Ovary (tissue), 9 donors: Measurements from ENCODE around the gene TAF4. TPM values are rescaled to one million over a fixed set of nuclear protein-coding genes. Genes with fewer than 3 reads are reported as not detected.

Experiments used
- DNase-seq, 5 donors: peaks; one replicate each; pipeline ENCODE4 v3.0.0-alpha.2; 2019 to 2020
- H3K27ac ChIP-seq, 2 donors: fragments of 200-600 bp; one replicate each; pipeline versions ENCODE4 v1.5.1 to v1.8.0; 2019 to 2022
- H3K27me3 ChIP-seq: fragments of 200-600 bp; one replicate; pipeline ENCODE4 v1.8.0; 2022
- H3K36me3 ChIP-seq: fragments of 200-600 bp; sonication (generic); one replicate; pipeline ENCODE4 v1.5.1; 2019
- H3K4me1 ChIP-seq: one replicate; pipeline ENCODE4 v1.8.1; 2013; ENCODE audit warnings: mild to moderate bottlenecking, moderate library complexity; ENCODE audit not compliant: insufficient read depth
- H3K4me3 ChIP-seq: fragments of 200-600 bp; sonication (generic); one replicate; pipeline ENCODE4 v1.5.1; 2017
- H3K9me3 ChIP-seq, 2 donors: fragments of 200-600 bp in 1 of 2; sonication (generic) in 1 of 2; one replicate each; pipeline versions ENCODE4 v1.5.1 to v1.8.1; 2013 to 2019; ENCODE audit warnings: mild to moderate bottlenecking in 1 of 2, moderate library complexity in 1 of 2
- CTCF ChIP-seq, 3 donors: fragments of 450-650 bp in 2 of 3; fragments of 200-600 bp in 1 of 3; IDR thresholded peaks; one replicate each; pipeline versions ENCODE4 v1.5.1 to v1.8.0; 2016 to 2022; ENCODE audit warnings: antibody characterized with exemption in 3 of 3, mild to moderate bottlenecking in 1 of 3
- EP300 ChIP-seq: sonication (generic); formaldehyde crosslinking; IDR thresholded peaks from one replicate; pipeline ENCODE4 v1.6.1; 2017; ENCODE audit warnings: antibody characterized with exemption
- POLR2A ChIP-seq: fragments of 450-650 bp; IDR thresholded peaks from one replicate; pipeline ENCODE4 v1.6.1; 2017; ENCODE audit warnings: antibody characterized with exemption, mild to moderate bottlenecking, moderate library complexity
- WGBS, 3 donors: extraction: QIAGEN DNeasy Blood & Tissue Kit in 1 of 3; methylation state at CpG; one replicate each; pipeline versions ENCODE4 v1.1.5 to v1.1.7; 2013 to 2017; 5-methylcytosine and 5-hydroxymethylcytosine counted together
- intact Hi-C, 4 donors: fragments of 100-400 bp; cut with DNase I; formaldehyde crosslinking; loops; one replicate each; pipeline versions ENCODE4 v1.11.0 to v1.15.1; 2022 to 2023
- polyA plus RNA-seq, 2 donors: library from polyadenylated mRNA; stranded (reverse); fragments of 200-250 nt in 1 of 2; fragments of 350-450 nt in 1 of 2; fragmentation: Illumina TruSeq in 1 of 2; extraction: RNeasy Lipid Tissue Mini Kit (QIAGEN cat#74804) in 1 of 2; gene quantifications; one replicate each; pipeline ENCODE4 v1.2.3, GENCODE V29; 2013 to 2014
- total RNA-seq, 7 donors: library from RNA; depleted of rRNA in 2 of 7; stranded (reverse); fragments of >200 nt in 2 of 7; fragmentation: NEBNext Ultra II Directional in 3 of 7; extraction: Animal tissue kit (Norgen Biotek cat#: 25700) in 3 of 7; gene quantifications; one replicate each; pipeline versions ENCODE4 v1.1.0 to v1.2.4, GENCODE V29; 2016 to 2023
- donor health status: DM: no; HTN: no; CAD: no; lungs with moderate emphysema.
- donor health status: DM: no; HTN: no; CAD: no.
- donor health status: Bipolar disorder and iron deficiency.
- donor health status: DM: yes; HTN: yes; CAD: no.
- donor health status: DM: no; HTN: no; CAD: no.
- donor health status: DM: yes; HTN: yes; CAD: no.

TAF4 gene
- total and polyA plus RNA-seq, 9 donors: 9.3 to 34.7 (median 19.8) TPM

GRCh38 chr20:61966492-61967244 is 99.0 kb downstream of the TAF4 start:
- DNase-seq: peak in 2 of 5 donors; percentile 9 to 32
- intact Hi-C loops: no loop called here
- no peak overlapping the region for H3K27ac ChIP-seq
- no peaks in the 10 kb centered on the region for H3K9me3 ChIP-seq
- peaks cover 12% of the 10 kb centered on the region for H3K4me1 ChIP-seq
- H3K4me3 ChIP-seq: no peak overlapping the region
- no peak for TF ChIP-seq CTCF (IDR thresholded peaks at IDR 0.05)
- TF ChIP-seq POLR2A: no peak
- no peak for TF ChIP-seq EP300
- H3K36me3 ChIP-seq: no peaks in the 10 kb centered on the region
- 81 to 85% (median 85%) methylated on average over 23 to 25 of the region's 25 CpGs for WGBS, 3 donors
- H3K27me3 ChIP-seq: no peaks in the 10 kb centered on the region

- Histone ChIP-seq H3K4me1 (peaks cover 12% of the 10 kb centered on the region), H3K4me3 (no peak overlapping the region), H3K9me3 (no peaks in the 10 kb centered on the region), H3K27me3 (no peaks in the 10 kb centered on the region), H3K27ac (no peak overlapping the region), H3K36me3 (no peaks in the 10 kb centered on the region)
- TF ChIP-seq EP300: no peak
- no peak for TF ChIP-seq CTCF (IDR thresholded peaks at IDR 0.05)
- TF ChIP-seq POLR2A: no peak
- 16 to 32% (median 31%) methylated on average over 17 to 49 of the region's 49 CpGs for WGBS, 3 donors
- intact Hi-C loops: no loop called here
- peak; percentile 9 to 58 (median 38) for DNase-seq
These were observed 99.8 kb downstream of the TAF4 start for GRCh38 chr20:61965606-61966491.

GRCh38 chr20:61964675-61965605 is 100.7 kb downstream of the TAF4 start:
- H3K4me1 ChIP-seq: peaks cover 12% of the 10 kb centered on the region
- H3K4me3 ChIP-seq: no peak overlapping the region
- DNase-seq: peak in 4 of 5 donors; percentile 11 to 39 (median 26)

More at GRCh38 chr20:61964675-61965605, 100.7 kb downstream of the TAF4 start:
- H3K27me3 ChIP-seq: no peaks in the 10 kb centered on the region
- no peak for TF ChIP-seq EP300
- TF ChIP-seq POLR2A: no peak
- TF ChIP-seq CTCF (IDR thresholded peaks at IDR 0.05): no peak
- intact Hi-C loops: no loop called here
- WGBS, 3 donors: 12 to 24% (median 22%) methylated on average over 40 to 41 of the region's 41 CpGs
- no peaks in the 10 kb centered on the region for H3K9me3 ChIP-seq
- no peak overlapping the region for H3K27ac ChIP-seq
- no peaks in the 10 kb centered on the region for H3K36me3 ChIP-seq
